ENCODE results near the gene PDS5A.

Gene PDS5A

DNA sequence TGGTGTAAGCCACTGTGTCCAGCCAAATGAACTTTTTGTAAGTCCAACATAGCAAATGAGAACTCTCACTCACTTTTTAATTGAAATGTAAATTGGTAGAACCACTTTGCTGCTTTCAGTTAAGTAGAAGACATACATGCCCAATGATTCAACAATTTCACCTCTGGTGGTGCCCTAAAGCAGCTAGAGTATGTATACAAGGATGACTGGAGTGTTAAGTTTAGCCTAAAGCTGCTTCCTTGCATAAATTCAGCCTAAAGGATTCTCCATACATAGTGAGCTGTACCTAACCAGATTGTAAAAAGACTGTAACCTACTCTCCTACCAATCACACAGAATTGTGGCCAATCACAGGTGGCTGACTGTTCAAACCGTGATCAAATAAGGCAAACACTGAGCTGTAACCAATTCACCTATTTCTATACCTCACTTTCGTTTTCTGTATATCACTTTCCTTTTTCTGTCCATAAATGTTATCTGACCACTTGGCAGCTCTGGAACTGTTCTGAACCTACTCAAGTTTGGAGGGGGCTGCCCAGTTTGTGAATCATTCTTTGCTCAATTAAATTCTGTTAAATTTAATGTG, 39.9 kb downstream of the PDS5A start:
- TF ChIP-seq, protein P1, sequence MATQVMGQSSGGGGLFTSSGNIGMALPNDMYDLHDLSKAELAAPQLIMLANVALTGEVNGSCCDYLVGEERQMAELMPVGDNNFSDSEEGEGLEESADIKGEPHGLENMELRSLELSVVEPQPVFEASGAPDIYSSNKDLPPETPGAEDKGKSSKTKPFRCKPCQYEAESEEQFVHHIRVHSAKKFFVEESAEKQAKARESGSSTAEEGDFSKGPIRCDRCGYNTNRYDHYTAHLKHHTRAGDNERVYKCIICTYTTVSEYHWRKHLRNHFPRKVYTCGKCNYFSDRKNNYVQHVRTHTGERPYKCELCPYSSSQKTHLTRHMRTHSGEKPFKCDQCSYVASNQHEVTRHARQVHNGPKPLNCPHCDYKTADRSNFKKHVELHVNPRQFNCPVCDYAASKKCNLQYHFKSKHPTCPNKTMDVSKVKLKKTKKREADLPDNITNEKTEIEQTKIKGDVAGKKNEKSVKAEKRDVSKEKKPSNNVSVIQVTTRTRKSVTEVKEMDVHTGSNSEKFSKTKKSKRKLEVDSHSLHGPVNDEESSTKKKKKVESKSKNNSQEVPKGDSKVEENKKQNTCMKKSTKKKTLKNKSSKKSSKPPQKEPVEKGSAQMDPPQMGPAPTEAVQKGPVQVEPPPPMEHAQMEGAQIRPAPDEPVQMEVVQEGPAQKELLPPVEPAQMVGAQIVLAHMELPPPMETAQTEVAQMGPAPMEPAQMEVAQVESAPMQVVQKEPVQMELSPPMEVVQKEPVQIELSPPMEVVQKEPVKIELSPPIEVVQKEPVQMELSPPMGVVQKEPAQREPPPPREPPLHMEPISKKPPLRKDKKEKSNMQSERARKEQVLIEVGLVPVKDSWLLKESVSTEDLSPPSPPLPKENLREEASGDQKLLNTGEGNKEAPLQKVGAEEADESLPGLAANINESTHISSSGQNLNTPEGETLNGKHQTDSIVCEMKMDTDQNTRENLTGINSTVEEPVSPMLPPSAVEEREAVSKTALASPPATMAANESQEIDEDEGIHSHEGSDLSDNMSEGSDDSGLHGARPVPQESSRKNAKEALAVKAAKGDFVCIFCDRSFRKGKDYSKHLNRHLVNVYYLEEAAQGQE (IDR thresholded peaks at IDR 0.05; ENCODE audit: insufficient read depth in 1 of 2, low read depth in 2 of 2, low read length in 2 of 2) = no peak

DNA sequence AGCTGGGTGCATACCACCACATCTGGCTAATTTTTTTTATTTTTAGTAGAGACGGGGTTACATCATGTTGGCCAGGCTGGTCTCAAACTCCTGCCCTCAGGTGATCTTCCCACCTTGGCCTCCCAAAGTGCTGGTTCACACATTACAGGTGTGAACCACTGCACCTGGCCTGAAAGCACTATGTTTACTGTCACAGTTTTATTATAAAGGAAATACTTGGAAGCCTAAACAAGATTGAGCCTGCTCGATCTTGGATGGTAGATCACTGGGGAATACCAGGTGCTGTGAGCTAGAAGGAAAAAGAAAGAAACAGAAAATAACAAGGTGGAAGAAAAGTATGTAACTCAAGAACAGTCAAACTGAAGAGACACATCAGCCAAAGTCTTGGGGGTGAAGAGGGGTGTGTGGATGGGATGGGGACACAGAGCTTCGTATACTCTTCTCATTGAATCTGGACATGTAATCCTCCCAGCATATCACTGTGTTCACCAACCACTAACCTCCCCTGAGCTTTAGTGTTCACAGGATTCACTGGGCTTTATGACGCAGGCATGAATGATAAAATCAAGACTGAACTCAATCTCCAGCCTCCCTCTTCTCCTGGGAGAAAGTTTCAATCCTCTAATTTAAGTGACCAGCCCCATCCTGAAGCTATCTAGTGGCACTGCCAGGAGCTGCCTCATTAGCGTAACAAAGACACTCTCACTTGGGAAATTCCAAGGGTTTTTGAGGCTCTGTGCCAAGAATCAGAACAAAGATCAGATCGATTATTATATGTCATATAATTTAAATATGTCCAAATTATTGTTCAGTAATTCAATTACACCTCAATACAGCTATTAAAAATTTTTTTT, 40.9 kb downstream of the PDS5A start:
- TF ChIP-seq POLR2AphosphoS5 (IDR thresholded peaks at IDR 0.05; ENCODE audit: low read depth, low read length) (no peak), FOXP2 (optimal IDR thresholded peaks at IDR 0.05; ENCODE audit: borderline replicate concordance, extremely low read depth, extremely low read length, insufficient read depth) (no peak), TAF1 (IDR thresholded peaks at IDR 0.05; ENCODE audit: borderline replicate concordance, insufficient read depth, low read length) (no peak), SIN3A (IDR thresholded peaks at IDR 0.05; ENCODE audit: borderline replicate concordance, insufficient read depth, low read length) (no peak)
- TF ChIP-seq, protein P1 (IDR thresholded peaks at IDR 0.05; ENCODE audit: insufficient read depth in 1 of 2, low read depth in 2 of 2, low read length in 2 of 2) = no peak

DNA sequence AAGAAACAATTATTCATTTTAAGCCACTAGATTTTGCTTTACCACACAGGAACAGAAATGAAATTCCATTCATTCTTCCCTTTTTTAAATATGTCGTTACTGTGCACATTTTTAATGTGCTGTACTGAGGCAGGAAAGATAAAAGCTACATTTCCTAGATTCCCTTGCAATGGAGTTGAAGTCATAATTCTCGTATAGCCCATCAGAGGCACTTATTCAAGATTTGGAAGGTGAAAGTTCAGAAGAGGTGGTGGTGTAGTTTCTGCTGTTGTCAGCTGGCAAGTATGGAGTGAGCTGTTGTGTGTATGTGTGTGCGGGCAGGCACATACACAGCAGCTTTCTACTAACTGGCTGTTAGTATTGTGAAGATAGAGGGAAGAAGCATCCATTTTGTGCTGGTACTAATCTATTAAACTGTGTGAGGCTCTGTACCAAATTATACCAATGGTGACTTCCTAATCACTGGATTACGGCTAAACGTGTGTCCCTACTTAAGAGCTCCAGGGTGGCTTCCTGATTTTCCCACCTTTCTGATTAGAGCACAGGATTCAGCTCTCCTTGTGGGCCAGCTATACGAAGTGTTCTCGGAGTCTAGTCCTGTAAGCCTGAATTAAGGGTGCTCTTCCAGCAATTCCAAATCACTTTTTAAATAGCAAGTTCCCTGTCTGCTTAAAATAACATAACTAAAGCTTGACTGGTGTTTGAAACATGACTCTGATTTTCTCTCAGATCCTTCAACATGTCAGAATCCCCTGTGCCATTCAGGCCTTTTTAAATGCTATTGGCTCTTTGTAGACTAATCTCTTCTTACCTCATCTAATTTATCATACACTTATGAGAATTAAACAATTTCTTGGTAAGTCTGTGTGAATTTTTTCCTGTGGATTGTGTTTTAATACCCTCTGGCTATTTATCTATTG, 43.8 kb downstream of the PDS5A start:
- no peak for TF ChIP-seq POLR2AphosphoS5 (IDR thresholded peaks at IDR 0.05; ENCODE audit: low read depth, low read length)
- no peak for TF ChIP-seq FOXP2 (optimal IDR thresholded peaks at IDR 0.05; ENCODE audit: borderline replicate concordance, extremely low read depth, extremely low read length, insufficient read depth)
- TF ChIP-seq TAF1 (IDR thresholded peaks at IDR 0.05; ENCODE audit: borderline replicate concordance, insufficient read depth, low read length) = no peak
- TF ChIP-seq, protein P1 (IDR thresholded peaks at IDR 0.05; ENCODE audit: insufficient read depth in 1 of 2, low read depth in 2 of 2, low read length in 2 of 2) = no peak
- TF ChIP-seq SIN3A (IDR thresholded peaks at IDR 0.05; ENCODE audit: borderline replicate concordance, insufficient read depth, low read length) = no peak

DNA sequence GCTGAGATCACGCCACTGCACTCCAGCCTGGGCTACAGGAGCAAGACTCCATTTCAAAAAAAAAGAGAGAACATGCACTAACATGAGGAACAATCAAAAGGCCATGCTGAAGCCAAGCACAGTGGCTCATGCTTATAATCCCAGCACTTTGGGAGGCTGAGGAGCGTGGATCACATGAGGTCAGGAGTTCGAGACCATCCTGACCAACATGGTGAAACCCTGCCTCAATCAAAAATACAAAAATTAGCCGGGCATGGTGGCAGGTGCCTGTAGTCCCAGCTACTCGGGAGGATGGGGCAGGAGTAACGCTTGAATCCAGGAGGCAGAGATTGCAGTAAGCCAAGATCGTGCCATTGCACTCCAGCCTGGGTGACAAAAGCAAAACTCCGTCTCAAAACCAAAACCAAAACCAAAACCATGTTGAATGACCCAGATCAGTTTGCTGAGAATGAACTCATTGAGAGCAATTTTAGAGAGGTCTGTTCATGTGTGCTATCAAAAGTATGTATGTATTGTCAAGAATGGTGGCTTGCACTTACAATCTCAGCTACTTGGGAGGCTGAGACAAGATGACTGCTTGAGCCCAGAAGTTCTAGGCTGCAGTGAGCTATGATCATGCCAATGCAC, 44.8 kb downstream of the PDS5A start:
- TF ChIP-seq POLR2AphosphoS5 (IDR thresholded peaks at IDR 0.05; ENCODE audit: low read depth, low read length) = no peak
- TF ChIP-seq SIN3A (IDR thresholded peaks at IDR 0.05; ENCODE audit: borderline replicate concordance, insufficient read depth, low read length) = no peak
- no peak for TF ChIP-seq TAF1 (IDR thresholded peaks at IDR 0.05; ENCODE audit: borderline replicate concordance, insufficient read depth, low read length)
- TF ChIP-seq, protein P1 (IDR thresholded peaks at IDR 0.05; ENCODE audit: insufficient read depth in 1 of 2, low read depth in 2 of 2, low read length in 2 of 2) = no peak
- no peak for TF ChIP-seq FOXP2 (optimal IDR thresholded peaks at IDR 0.05; ENCODE audit: borderline replicate concordance, extremely low read depth, extremely low read length, insufficient read depth)

Measured in PFSK-1 (cell line).